UCSD-AML1 (cell line): ENCODE measurements around the gene CCDC93.
"Not testable (repeated sequence)": the region's sequence is repeated elsewhere in the genome, so short reads cannot be mapped to it uniquely, and the experiment has no call there.

Source experiments
- DNase-seq: peaks from one replicate; lab custom pipeline; 2025; ENCODE audit not compliant: unreplicated experiment; lab: John Stamatoyannopoulos, UW

CCDC93 gene

GRCh38 chr2:118046634-118047210 is 32.9 kb upstream of the CCDC93 start:
- DNase-seq = no peak

DNA sequence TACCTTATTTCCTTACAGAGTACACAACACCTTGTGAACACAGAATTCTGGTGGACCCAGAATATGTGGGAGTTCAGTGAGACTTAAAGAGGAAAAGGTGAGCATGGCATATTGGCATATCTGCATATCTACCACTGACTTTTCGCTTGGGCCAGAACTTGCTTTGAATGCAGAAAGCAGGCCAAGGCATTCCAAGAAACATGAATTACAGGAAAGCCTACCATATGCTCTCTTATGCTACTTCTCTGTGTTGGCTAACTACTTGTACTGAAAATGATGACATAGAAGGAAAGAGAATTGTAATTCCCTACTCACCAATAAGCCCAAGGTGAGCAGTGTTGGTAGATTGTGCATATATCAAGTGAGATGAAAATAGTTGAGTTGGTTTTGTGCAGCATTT is 31.4 kb upstream of the CCDC93 start:
- DNase-seq = no peak

- DNase-seq = no peak
Measured at GRCh38 chr2:118044854-118045253, 31.0 kb upstream of the CCDC93 start.

DNA sequence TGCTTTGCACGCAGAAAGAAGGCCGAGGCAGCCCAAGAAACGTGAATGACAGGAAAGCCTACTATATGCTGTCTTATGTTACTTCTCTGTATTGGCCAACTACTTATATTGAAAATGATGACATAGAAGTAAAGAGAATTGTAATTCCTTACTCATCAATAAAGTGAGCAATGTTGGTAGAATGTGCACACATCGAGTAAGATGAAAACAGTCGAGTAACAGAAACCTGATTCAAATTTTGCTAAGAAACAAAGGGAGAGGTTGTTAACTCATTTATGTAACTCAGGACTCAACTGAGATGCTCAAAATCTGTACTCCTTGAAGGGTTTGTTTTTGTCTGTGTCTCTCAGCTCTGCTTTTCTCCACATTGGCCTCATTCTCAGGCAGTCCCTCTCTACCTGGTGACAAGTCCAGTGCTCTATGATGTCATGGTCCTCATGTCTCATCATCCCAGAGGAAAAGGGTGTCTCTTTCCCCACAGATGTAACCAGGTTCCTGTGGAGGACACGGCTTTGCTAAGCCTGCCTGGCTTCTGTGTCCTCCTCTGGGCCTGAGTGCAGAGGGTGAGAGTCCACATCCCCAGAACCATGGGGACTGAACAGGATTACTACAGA is 30.3 kb upstream of the CCDC93 start:
- DNase-seq = no peak

GRCh38 chr2:118040891-118041290 is 27.0 kb upstream of the CCDC93 start:
- DNase-seq = no peak

DNA sequence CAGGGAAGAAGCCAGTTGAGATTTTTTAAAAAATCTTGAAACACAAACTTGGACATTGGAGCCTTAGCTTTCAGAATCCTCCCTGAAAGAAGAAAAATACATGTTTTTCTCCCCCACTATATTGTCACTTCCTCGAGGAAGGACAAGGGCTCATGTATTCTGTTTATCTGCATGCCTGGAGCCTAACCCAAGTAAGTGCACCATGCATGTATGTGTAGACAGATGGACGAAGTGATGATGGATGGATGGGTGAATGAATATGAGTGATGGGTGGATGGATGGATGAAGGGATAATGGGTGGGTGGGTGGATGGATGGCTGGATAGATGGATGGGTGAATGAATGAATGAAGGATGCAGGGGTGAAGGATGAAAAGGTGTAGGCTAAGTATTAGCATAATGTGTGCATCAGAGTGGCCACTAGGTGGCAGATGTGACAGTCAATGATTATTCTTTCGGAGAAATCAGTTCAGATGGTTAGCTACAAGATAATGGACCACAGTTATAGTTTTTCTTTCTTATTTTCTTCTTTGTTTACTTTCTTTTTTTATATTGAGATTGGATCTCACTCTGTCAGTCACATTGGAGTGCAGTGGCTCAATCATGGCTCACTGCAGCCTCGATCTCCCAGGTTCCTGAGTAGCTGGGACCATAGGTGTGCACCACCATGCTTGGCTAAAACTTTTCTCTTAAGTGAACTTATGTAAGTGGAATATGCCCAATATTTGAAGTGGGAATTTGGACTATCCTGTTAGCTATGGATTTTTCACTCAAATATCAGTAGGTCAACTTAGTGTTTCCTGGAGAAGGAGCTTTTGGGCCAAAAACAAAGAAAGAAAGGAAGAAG is 18.5 kb upstream of the CCDC93 start:
- no peak for DNase-seq

GRCh38 chr2:118031566-118031965 is 17.7 kb upstream of the CCDC93 start:
- DNase-seq = no peak

- no peak for DNase-seq
Measured at GRCh38 chr2:118029025-118029424, 15.2 kb upstream of the CCDC93 start.

DNA sequence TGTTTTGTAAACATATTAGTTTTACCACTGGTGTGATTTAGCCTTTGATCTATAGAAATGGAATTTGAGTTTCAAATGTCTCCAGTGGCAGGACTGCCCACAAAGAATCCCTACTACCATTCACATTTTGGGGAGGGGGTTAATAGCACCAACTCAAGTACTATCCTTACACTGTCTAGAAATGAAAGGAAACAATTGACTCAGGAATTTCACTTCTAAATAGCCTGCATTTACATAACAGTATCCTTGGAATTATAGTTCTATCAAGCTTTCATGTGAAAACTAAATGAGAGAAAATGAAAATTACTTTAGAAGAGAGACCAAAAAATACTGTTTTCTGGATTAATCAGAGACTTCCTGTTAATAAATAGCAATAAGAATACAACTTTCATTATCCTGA is 7.5 kb upstream of the CCDC93 start:
- no peak for DNase-seq

DNA sequence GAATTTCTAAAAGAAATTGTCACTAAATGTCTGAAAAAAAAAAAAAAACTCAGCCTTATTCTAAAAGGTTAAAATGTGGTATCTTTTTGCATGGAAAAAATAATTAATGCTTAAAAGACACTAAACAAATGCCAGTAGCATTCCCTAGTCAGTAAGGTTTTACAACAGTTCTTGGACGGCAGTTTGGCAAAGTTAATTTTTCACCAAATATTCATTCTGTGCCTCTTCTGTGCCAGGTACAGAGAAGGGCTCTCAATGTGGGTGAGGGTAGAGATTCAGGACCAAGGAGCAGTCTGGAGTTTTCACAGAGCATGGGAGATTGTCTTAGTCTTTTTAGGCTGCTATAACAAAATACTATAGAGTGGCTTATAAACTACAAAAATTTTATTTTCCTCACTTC is 6.0 kb upstream of the CCDC93 start:
- no peak for DNase-seq

- no peak for DNase-seq
Measured at GRCh38 chr2:118016911-118017310, 3.0 kb upstream of the CCDC93 start.

DNA sequence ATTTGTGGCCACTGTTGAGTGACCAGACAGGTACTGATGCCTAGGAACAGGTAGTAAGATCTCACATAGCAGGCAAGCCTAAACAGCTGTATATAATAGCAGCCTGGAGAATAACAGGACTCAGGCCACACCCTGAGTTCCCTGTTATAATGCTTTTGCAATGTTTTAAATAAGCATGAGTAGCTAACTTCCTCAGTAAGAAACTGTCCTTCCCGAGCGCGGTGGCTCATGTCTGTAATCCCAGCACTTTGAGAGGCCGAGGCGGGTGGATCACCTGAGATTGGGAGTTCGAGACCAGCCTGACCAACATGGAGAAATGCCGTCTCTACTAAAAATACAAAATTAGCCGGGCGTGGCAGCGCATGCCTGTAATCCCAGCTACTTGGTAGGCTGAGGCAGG is 1.9 kb upstream of the CCDC93 start:
- not testable (repeated sequence) for DNase-seq

DNA sequence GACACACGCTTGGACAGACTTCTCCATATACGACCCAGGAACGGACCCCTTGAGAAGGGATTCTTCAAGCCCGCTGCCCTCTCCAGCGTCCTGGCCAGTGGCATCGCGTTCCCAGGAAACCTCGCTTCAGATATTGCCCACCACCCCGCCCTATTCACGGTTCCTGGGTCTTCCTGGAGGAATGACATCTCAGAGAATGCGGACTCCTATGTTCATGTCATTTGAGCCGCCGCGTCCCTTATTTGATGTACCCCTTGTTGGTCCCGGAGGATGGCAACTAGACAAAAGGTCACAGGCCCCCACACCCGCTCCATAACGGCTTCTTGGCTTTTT is 588 bp upstream of the CCDC93 start:
- no peak for DNase-seq

- peak; percentile 54 for DNase-seq
Measured at GRCh38 chr2:118013221-118013723, 598 bp downstream of the CCDC93 start.

DNA sequence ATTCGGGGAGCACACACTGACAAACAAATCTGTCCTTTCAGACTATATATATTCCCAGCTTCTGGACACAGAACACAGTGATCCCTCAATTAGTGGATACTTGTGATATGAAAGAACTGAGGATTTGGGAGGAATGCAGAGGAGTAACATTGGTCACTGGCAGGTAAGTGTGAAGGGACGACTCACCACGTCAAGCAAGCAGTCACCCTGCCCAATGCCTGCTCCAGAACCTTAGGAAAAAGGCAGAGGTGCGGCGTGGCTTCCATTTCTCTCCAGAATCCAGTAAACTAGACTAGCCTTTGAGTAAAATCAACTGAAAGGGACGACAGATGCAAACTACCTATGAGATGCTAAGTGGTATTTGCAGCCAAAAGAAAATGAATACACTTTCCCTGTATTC is 1.1 kb downstream of the CCDC93 start:
- no peak for DNase-seq

- DNase-seq = no peak
Measured at GRCh38 chr2:118010473-118010872, 3.4 kb downstream of the CCDC93 start.

GRCh38 chr2:118006861-118007260 is 7.0 kb downstream of the CCDC93 start:
- DNase-seq = no peak

GRCh38 chr2:118006326-118006725 is 7.5 kb downstream of the CCDC93 start:
- DNase-seq = no peak

DNA sequence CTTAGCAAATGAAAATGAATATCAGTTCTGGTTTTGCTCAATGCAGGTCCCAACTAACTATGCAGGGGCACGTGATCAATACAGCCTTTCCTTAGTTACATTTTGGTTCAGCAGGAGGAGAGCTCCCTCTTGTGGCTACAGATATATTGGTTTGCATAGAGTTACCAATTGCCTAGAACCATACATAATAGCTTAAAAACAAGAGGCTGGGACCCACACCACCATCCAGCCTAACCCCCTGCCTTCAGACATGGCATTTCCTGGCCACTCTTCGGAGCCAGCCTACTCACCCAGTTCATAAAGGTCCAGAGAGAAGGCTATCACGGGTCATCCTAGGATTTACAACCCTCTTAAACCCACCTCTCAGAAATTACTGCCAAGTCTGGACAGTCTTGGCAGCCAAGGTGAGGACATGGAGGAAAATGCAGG is 10.5 kb downstream of the CCDC93 start:
- peak; percentile 13 for DNase-seq

- DNase-seq = no peak
Measured at GRCh38 chr2:118000041-118000440, 13.8 kb downstream of the CCDC93 start.

DNA sequence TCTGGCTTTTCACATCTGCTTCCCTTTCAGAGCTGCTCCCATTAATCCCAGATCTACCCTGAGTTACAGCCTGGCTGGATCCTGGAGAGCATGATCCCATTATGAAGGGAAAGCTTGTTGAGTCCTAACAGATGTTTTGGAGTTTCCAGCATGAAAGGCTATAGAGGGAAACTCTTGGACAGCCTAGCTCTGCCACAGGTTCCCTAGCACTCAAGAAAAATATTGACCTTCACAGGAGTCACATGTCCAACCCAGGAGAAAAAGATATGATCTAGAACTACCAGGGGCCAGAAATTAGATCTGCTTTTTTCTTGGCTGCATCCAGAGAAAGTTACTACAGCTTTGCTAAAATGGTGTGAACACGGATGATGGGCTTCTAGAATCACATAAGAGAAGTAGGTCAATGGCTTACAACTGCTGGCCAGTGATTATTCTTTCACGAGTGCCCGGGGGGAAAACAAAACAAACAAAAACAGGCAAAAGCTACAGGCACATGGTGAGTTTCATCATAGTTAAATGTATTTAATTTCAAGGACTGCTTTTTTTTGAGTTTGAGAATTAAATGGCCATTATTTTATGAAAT is 15.9 kb downstream of the CCDC93 start:
- DNase-seq = no peak

- no peak for DNase-seq
Measured at GRCh38 chr2:117996525-117996924, 17.3 kb downstream of the CCDC93 start.
